KMS-11 (cell line): ENCODE results near the gene SAMD14.

Source experiments
- H2AFZ ChIP-seq: fragments of 200-600 bp; sonication (generic); 2 replicates; pipeline ENCODE4 v1.6.1; 2016; ENCODE audit warnings: antibody characterized with exemption, mixed run types, low read depth
- H3K27ac ChIP-seq: fragments of 200-600 bp; sonication (generic); 2 replicates; pipeline ENCODE4 v1.6.1; 2016; ENCODE audit warnings: mild to moderate bottlenecking, mixed run types
- H3K27me3 ChIP-seq: fragments of 200-600 bp; sonication (generic); 2 replicates; pipeline ENCODE4 v1.6.1; 2017; ENCODE audit warnings: mild to moderate bottlenecking, low read depth, mixed run types, moderate library complexity; ENCODE audit not compliant: insufficient read depth
- H3K36me3 ChIP-seq: fragments of 200-600 bp; sonication (generic); 2 replicates; pipeline ENCODE4 v1.6.1; 2017; ENCODE audit warnings: mild to moderate bottlenecking, mixed run types; ENCODE audit not compliant: insufficient read depth
- H3K4me1 ChIP-seq: fragments of 200-600 bp; sonication (generic); 2 replicates; pipeline ENCODE4 v1.6.1; 2016; ENCODE audit warnings: mild to moderate bottlenecking, low read depth, mixed run types; ENCODE audit not compliant: poor library complexity, severe bottlenecking
- H3K4me2 ChIP-seq: fragments of 200-600 bp; sonication (generic); 2 replicates; pipeline ENCODE4 v1.7.0; 2016; ENCODE audit warnings: mild to moderate bottlenecking, mixed run types
- H3K4me3 ChIP-seq: fragments of 200-600 bp; sonication (generic); IDR thresholded peaks from 2 replicates; pipeline ENCODE4 v1.6.1; 2017; ENCODE audit warnings: low read depth, low read length, mixed read lengths; ENCODE audit not compliant: insufficient read depth
- H3K79me2 ChIP-seq: fragments of 200-600 bp; sonication (generic); 2 replicates; pipeline ENCODE4 v1.6.1; 2016; ENCODE audit warnings: low read depth, mixed run types; ENCODE audit not compliant: insufficient read depth
- H3K9ac ChIP-seq: fragments of 200-600 bp; sonication (generic); 2 replicates; pipeline ENCODE4 v1.6.1; 2016; ENCODE audit warnings: mild to moderate bottlenecking, mixed run types
- H4K20me1 ChIP-seq: fragments of 200-600 bp; sonication (generic); 2 replicates; pipeline ENCODE4 v1.6.1; 2016; ENCODE audit warnings: mild to moderate bottlenecking, mixed run types; ENCODE audit not compliant: insufficient read depth
- TF ChIP-seq, protein P1 (sequence below): fragments of 200-600 bp; sonication (generic); conservative IDR thresholded peaks from 2 replicates; pipeline ENCODE4 v1.6.1; 2017; ENCODE audit warnings: low read depth, mild to moderate bottlenecking, antibody characterized with exemption, low read length, moderate library complexity, mixed read lengths

The SAMD14 gene

DNA sequence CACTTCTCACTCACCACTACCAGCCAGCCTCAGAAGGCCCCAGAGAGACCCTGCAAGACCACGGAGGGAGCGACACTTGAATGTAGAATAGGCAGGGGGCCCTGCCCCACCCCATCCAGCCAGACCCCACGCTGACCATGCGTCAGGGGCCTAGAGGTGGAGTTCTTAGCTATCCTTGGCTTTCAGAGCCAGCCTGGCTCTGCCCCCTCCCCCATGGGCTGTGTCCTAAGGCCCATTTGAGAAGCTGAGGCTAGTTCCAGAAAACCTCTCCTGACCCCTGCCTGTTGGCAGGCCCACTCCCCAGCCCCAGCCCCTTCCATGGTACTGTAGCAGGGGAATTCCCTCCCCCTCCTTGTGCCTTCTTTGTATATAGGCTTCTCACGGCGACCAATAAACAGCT lies 39.9 kb downstream of the SAMD14 start:
- peaks cover 9% of the 10 kb centered on the region for H3K4me1 ChIP-seq
- H4K20me1 ChIP-seq, result no peaks in the 10 kb centered on the region
- H2AFZ ChIP-seq, result no peak overlapping the region
- no peaks in the 10 kb centered on the region for H3K36me3 ChIP-seq
- no peak overlapping the region for H3K27ac ChIP-seq
- no peak overlapping the region for H3K9ac ChIP-seq
- no peak overlapping the region for H3K4me3 ChIP-seq
- H3K79me2 ChIP-seq, result no peaks in the 10 kb centered on the region
- TF ChIP-seq, protein P1, sequence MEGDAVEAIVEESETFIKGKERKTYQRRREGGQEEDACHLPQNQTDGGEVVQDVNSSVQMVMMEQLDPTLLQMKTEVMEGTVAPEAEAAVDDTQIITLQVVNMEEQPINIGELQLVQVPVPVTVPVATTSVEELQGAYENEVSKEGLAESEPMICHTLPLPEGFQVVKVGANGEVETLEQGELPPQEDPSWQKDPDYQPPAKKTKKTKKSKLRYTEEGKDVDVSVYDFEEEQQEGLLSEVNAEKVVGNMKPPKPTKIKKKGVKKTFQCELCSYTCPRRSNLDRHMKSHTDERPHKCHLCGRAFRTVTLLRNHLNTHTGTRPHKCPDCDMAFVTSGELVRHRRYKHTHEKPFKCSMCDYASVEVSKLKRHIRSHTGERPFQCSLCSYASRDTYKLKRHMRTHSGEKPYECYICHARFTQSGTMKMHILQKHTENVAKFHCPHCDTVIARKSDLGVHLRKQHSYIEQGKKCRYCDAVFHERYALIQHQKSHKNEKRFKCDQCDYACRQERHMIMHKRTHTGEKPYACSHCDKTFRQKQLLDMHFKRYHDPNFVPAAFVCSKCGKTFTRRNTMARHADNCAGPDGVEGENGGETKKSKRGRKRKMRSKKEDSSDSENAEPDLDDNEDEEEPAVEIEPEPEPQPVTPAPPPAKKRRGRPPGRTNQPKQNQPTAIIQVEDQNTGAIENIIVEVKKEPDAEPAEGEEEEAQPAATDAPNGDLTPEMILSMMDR, result no peak
- H3K27me3 ChIP-seq, result peaks cover 28% of the 10 kb centered on the region
- H3K4me2 ChIP-seq, result no peak overlapping the region

DNA sequence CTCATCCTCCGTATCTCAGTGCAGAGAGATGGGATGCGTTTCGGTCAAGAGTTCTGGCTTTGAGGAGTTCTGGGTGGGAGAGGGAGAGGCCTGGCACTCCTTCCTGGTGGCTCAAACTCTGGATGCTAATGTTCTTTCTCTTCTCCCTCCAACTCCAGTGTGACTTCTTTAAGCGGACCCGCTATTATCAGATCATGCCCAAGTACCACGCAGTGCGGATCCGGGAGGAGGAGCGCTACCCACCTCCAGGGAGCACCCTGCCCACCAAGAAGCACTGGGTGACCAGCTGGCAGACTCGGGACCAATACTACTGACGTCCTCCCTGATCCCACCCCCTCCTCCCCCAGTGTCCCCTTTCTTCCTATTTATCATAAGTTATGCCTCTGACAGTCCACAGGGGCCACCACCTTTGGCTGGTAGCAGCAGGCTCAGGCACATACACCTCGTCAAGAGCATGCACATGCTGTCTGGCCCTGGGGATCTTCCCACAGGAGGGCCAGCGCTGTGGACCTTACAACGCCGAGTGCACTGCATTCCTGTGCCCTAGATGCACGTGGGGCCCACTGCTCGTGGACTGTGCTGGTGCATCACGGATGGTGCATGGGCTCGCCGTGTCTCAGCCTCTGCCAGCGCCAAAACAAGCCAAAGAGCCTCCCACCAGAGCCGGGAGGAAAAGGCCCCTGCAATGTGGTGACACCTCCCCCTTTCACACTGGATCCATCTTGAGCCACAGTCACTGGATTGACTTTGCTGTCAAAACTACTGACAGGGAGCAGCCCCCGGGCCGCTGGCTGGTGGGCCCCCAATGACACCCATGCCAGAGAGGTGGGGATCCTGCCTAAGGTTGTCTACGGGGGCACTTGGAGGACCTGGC lies 40.8 kb downstream of the SAMD14 start:
- Histone ChIP-seq H3K4me1 (peaks cover 5% of the 10 kb centered on the region), H2AFZ (no peak overlapping the region), H3K9ac (no peak overlapping the region), H3K27ac (no peak overlapping the region), H3K36me3 (no peaks in the 10 kb centered on the region), H3K79me2 (no peaks in the 10 kb centered on the region), H3K27me3 (peaks cover 28% of the 10 kb centered on the region), H3K4me2 (no peak overlapping the region), H4K20me1 (no peaks in the 10 kb centered on the region), H3K4me3 (no peak overlapping the region)
- TF ChIP-seq, protein P1, result no peak

DNA sequence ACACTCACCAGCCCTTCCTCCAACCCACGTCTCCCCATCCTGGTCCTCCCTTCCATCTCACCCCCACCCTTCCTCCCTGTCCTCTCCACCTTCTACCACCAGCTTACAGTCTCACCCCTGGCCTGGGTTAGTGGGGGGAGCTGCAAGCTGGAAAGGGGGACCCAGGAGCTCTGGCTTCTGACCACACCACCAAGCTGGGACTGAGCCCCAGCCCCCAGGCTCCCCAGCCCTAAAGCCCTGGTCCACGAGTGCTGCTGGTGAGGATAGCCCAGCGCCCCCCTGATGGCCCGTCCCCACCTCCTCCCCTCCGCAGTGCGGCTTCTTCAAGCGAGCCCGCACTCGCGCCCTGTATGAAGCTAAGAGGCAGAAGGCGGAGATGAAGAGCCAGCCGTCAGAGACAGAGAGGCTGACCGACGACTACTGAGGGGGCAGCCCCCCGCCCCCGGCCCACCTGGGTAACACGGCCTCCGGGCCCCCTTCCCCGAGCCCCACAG lies 42.0 kb downstream of the SAMD14 start:
- H3K27me3 ChIP-seq, result peaks cover 28% of the 10 kb centered on the region
- H3K79me2 ChIP-seq, result no peaks in the 10 kb centered on the region
- TF ChIP-seq, protein P1, result no peak
- no peak overlapping the region for H3K9ac ChIP-seq
- H3K4me2 ChIP-seq, result no peak overlapping the region
- no peaks in the 10 kb centered on the region for H3K36me3 ChIP-seq
- no peaks in the 10 kb centered on the region for H3K4me1 ChIP-seq
- H2AFZ ChIP-seq, result no peak overlapping the region
- H3K27ac ChIP-seq, result no peak overlapping the region
- H4K20me1 ChIP-seq, result no peaks in the 10 kb centered on the region
- H3K4me3 ChIP-seq, result no peak overlapping the region

GRCh38 chr17:50087246-50087911 lies 42.6 kb downstream of the SAMD14 start:
- H2AFZ ChIP-seq, result no peak overlapping the region
- H4K20me1 ChIP-seq, result no peaks in the 10 kb centered on the region
- no peaks in the 10 kb centered on the region for H3K4me1 ChIP-seq
- no peaks in the 10 kb centered on the region for H3K36me3 ChIP-seq
- peaks cover 28% of the 10 kb centered on the region for H3K27me3 ChIP-seq
- no peak overlapping the region for H3K9ac ChIP-seq
- no peak overlapping the region for H3K27ac ChIP-seq
- no peak overlapping the region for H3K4me3 ChIP-seq
- no peaks in the 10 kb centered on the region for H3K79me2 ChIP-seq
- no peak overlapping the region for H3K4me2 ChIP-seq
- TF ChIP-seq, protein P1, result peak; percentile 98
